K562 (cell line): ENCODE results near the gene PHLDB3. TPM values are rescaled to one million over a fixed set of nuclear protein-coding genes. Genes with fewer than 3 reads are reported as not detected.
A peak's percentile ranks its signal among the peaks of the same experiment; 100 is the strongest.

ENCODE experiments used
- ATAC-seq: fragments of 200-7000 bp; cut with Tn5 transposase; 3 replicates; pipeline ENCODE4 v1.9.1; 2020; ENCODE audit warnings: moderate library complexity
- BruUV-seq: library from RNA; stranded (reverse); fragments of 400-500 nt; replicated peaks from 2 replicates; lab custom pipeline; 2021; lab: Mats Ljungman, UMichigan
- CTCF ChIA-PET: fragments of 300-600 bp; formaldehyde crosslinking; extraction: SDS; loops from one replicate; lab custom pipeline; 2021; ENCODE audit warnings: low intra/inter-chr PET ratio; lab: Yijun Ruan, JAX
- POLR2A ChIA-PET: fragments of 300-600, 350-650 bp; sonication (Branson Sonifier 250); formaldehyde crosslinking; extraction: SDS; loops from one replicate; lab custom pipeline; 2021; ENCODE audit warnings: antibody characterized with exemption, inconsistent platforms; lab: Yijun Ruan, JAX
- DNase-seq, 4 experiments: peaks; one replicate each; pipeline versions ENCODE4 v3.0.0 to v3.0.0-alpha.2; 2011 to 2018; ENCODE audit warnings: low spot score in 3 of 4, mixed read lengths in 3 of 4; ENCODE audit errors: extremely low read depth in 1 of 4
- FAIRE-seq: peaks from 2 replicates; lab custom pipeline; 2011; peaks lifted over from hg19 to GRCh38; lab: Jason Lieb, UNC
- H2AFZ ChIP-seq: 2 replicates; pipeline ENCODE4 v1.6.0; 2011; ENCODE audit warnings: low read depth, low read length, control low read depth, inconsistent platforms
- H3K27ac ChIP-seq: fragments of 200-600 bp; 3 replicates; pipeline ENCODE4 v1.8.0; 2011; ENCODE audit warnings: low read depth, mild to moderate bottlenecking, control low read depth, inconsistent platforms, low read length, moderate library complexity, mixed read lengths; ENCODE audit errors: extremely low read depth
- H3K27me3 ChIP-seq, 2 experiments: fragments of 300-600 bp in 1 of 2; 2 replicates in 1 of 2; 3 replicates in 1 of 2; pipeline versions ENCODE4 v1.6.0 to v1.8.0; 2011; ENCODE audit warnings: inconsistent platforms in 2 of 2, low read length in 2 of 2, mild to moderate bottlenecking in 1 of 2, mixed read lengths in 1 of 2, moderate library complexity in 1 of 2; ENCODE audit not compliant: control insufficient read depth in 2 of 2, insufficient read depth in 2 of 2
- H3K36me3 ChIP-seq: fragments of 300-600 bp; 3 replicates; pipeline ENCODE4 v1.8.0; 2011; ENCODE audit warnings: mild to moderate bottlenecking, low read length, inconsistent platforms; ENCODE audit not compliant: control insufficient read depth, insufficient read depth
- H3K4me1 ChIP-seq, 2 experiments: fragments of 200-600 bp in 1 of 2; replicated peaks in 1 of 2; 2 replicates in 1 of 2; 3 replicates in 1 of 2; pipeline versions ENCODE4 v1.5.1 to v1.8.0; 2011; ENCODE audit warnings: inconsistent platforms in 2 of 2, low read length in 2 of 2, mild to moderate bottlenecking in 1 of 2, mixed read lengths in 1 of 2, moderate library complexity in 1 of 2; ENCODE audit not compliant: control insufficient read depth in 2 of 2, insufficient read depth in 2 of 2
- H3K4me2 ChIP-seq: 2 replicates; pipeline ENCODE4 v1.6.1; 2011; ENCODE audit warnings: low read length, control low read depth, inconsistent platforms, mixed read lengths; ENCODE audit not compliant: insufficient read depth
- H3K4me3 ChIP-seq: fragments of 200-600 bp; sonication (generic), shearing (Covaris generic); 2 replicates; pipeline ENCODE4 v1.5.1; 2016; ENCODE audit warnings: control low read depth, inconsistent platforms
- H3K79me2 ChIP-seq: fragments of 200-600 bp; 3 replicates; pipeline ENCODE4 v1.8.0; 2011; ENCODE audit warnings: low read length, inconsistent platforms; ENCODE audit not compliant: control insufficient read depth, insufficient read depth
- H3K9ac ChIP-seq, 2 experiments: 2 replicates each; pipeline versions ENCODE4 v1.6.0 to v1.6.1; 2011; ENCODE audit warnings: low read depth in 2 of 2, low read length in 2 of 2, control low read depth in 1 of 2, inconsistent platforms in 1 of 2, mild to moderate bottlenecking in 1 of 2, mixed read lengths in 1 of 2; ENCODE audit not compliant: insufficient read depth in 1 of 2
- H3K9me1 ChIP-seq: one replicate; pipeline ENCODE4 v1.6.0; 2011; ENCODE audit warnings: inconsistent platforms, mild to moderate bottlenecking, low read length, moderate library complexity; ENCODE audit not compliant: control insufficient read depth, insufficient read depth
- H3K9me3 ChIP-seq: replicated peaks from 2 replicates; pipeline ENCODE4 v1.5.1; 2011; ENCODE audit warnings: low read depth, low read length, inconsistent platforms; ENCODE audit not compliant: control insufficient read depth, insufficient read depth
- H4K20me1 ChIP-seq: replicated peaks from 2 replicates; pipeline ENCODE4 v1.6.1; 2011; ENCODE audit warnings: low read length, inconsistent platforms, mixed read lengths; ENCODE audit not compliant: control insufficient read depth, insufficient read depth
- FUS ChIP-seq: fragments of 200-400 bp; formaldehyde crosslinking; optimal IDR thresholded peaks from 2 replicates; pipeline ENCODE3; 2017; ENCODE audit warnings: low read depth, low read length
- NR2C1 ChIP-seq, 2 experiments: fragments of 450-650 bp; IDR thresholded peaks; 2 replicates each; pipeline ENCODE4 v1.6.1; 2017; ENCODE audit warnings: mild to moderate bottlenecking in 2 of 2, antibody characterized with exemption in 1 of 2, inconsistent platforms in 1 of 2, missing compliant biosample characterization in 1 of 2, missing genetic modification characterization in 1 of 2
- RHOXF2B ChIP-seq: fragments of 250-450 bp; sonication (Bioruptor Pico); conservative IDR thresholded peaks from 2 replicates; pipeline ENCODE4 v1.5.1; 2021
- WGBS: fragments of 100-300 bp; shearing (Covaris generic); methylation state at CpG from one replicate; pipeline ENCODE4 v1.1.6; 2016; ENCODE audit warnings: low coverage, mixed read lengths; ENCODE audit not compliant: insufficient coverage; ENCODE audit errors: missing lambda C conversion rate; 5-methylcytosine and 5-hydroxymethylcytosine counted together
- in situ Hi-C: fragments of 300-500 bp; cut with MboI; formaldehyde crosslinking; loops from 4 replicates; pipeline ENCODE4 v1.15.0; 2018; ENCODE audit warnings: inconsistent platforms, mixed read lengths
- intact Hi-C: fragments of 100-400 bp; cut with micrococcal nuclease; formaldehyde crosslinking; loops from 2 replicates; pipeline ENCODE4 v1.14.2; 2022
- polyA plus RNA-seq, 8 experiments: library from polyadenylated mRNA; depleted of rRNA in 4 of 8; stranded (reverse) in 5 of 8; unstranded in 3 of 8; fragments of >200 nt; fragmentation: Nextera tagmentation in 2 of 8; fragmentation: Illumina TruSeq in 1 of 8; extraction: Ambion mirVana in 2 of 8; extraction: Trizol in 1 of 8; gene quantifications; 2 replicates each; pipeline versions ENCODE4 v1.2.1 to v1.2.3, GENCODE V29; 2011 to 2014; ENCODE audit warnings: inconsistent platforms in 1 of 8, missing spikeins in 1 of 8
- total RNA-seq, 7 experiments: library from RNA; depleted of rRNA in 6 of 7; stranded (reverse); fragments of >200 nt in 6 of 7; fragmentation: Illumina TruSeq in 2 of 7; extraction: Trizol in 2 of 7; gene quantifications; 2 replicates each; pipeline versions ENCODE4 v1.2.1 to v1.2.3, GENCODE V29; 2011 to 2021; ENCODE audit warnings: low replicate concordance in 1 of 7
- TF ChIP-seq, protein P1 (sequence below): sonication (generic); formaldehyde crosslinking; IDR thresholded peaks from 2 replicates; pipeline ENCODE4 v1.8.0; 2022; ENCODE audit warnings: mild to moderate bottlenecking, low read depth, missing genetic modification reagents
- TF ChIP-seq, protein P2 (sequence below), 2 experiments: fragments of 450-650 bp; IDR thresholded peaks; 2 replicates each; pipeline ENCODE4 v1.6.1; 2016
- TF ChIP-seq, protein P3 (sequence below): fragments of 250-450 bp; sonication (Bioruptor Pico); IDR thresholded peaks from 2 replicates; pipeline ENCODE4 v1.9.0; 2021; ENCODE audit warnings: mild to moderate bottlenecking, inconsistent platforms

Gene PHLDB3
- total and polyA plus RNA-seq, 9 of the 15 experiments (the other 6 are each of a cell fraction or from before 2014, with no cell fraction given): 0.04 to 23.5 (median 3.9) TPM

DNA sequence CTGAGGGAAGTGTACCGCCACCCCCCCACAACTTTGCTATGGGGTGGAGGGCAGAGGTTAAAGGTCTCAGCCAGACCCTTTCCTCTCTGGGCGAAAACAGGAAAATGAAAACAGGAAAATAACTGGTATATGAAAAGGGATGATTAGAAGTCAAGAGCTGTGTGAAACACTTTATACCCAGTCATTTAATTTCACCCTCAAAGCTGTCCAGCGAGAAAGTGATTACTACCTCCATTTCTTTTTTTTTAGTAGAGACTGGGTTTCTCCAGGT lies 575 bp upstream of the PHLDB3 start:
- in situ Hi-C loops: no loop called here
- intact Hi-C loops: no loop called here
- Histone ChIP-seq H3K27ac (no peak overlapping the region), H3K4me2 (peak overlapping the region; percentile 87), H3K9ac (peak overlapping the region in 1 of 2 experiments; percentile 51; a peak in 1 of 4 replicates), H4K20me1 (no peaks in the 10 kb centered on the region), H3K4me3 (no peak overlapping the region), H3K9me3 (no peaks in the 10 kb centered on the region), H2AFZ (peak overlapping the region; percentile 99), H3K36me3 (0 out of 3 replicates have a peak, but pooled peaks cover 2% of the 10 kb centered on the region), H3K79me2 (no peaks in the 10 kb centered on the region), H3K27me3 (no peaks in the 10 kb centered on the region), H3K4me1 (peaks cover 21 to 33% of the 10 kb centered on the region in 2 experiments), H3K9me1 (no peaks in the 10 kb centered on the region)
- TF ChIP-seq RHOXF2B (CRISPR knock-in tag): no peak
- peak; percentile 70 for TF ChIP-seq NR2C1 (IDR thresholded peaks at IDR 0.05)
- TF ChIP-seq NR2C1 (tag; IDR thresholded peaks at IDR 0.05): peak; percentile 43; the same call in 1 of the 2 replicates
- ATAC-seq: no peak
- BruUV-seq: no TSS peak
- CTCF ChIA-PET: no interaction called here
- FAIRE-seq: no peak
- DNase-seq: no peak
- POLR2A ChIA-PET: interaction anchor here (0.6 to 1.2 kb wide), 6 partner anchors 8 to 1742 kb away, joined by 3 to 7 read pairs (median 4); no protein-coding TSS in a partner anchor
- WGBS: 94% methylated on average over 3 of the region's 3 CpGs

DNA sequence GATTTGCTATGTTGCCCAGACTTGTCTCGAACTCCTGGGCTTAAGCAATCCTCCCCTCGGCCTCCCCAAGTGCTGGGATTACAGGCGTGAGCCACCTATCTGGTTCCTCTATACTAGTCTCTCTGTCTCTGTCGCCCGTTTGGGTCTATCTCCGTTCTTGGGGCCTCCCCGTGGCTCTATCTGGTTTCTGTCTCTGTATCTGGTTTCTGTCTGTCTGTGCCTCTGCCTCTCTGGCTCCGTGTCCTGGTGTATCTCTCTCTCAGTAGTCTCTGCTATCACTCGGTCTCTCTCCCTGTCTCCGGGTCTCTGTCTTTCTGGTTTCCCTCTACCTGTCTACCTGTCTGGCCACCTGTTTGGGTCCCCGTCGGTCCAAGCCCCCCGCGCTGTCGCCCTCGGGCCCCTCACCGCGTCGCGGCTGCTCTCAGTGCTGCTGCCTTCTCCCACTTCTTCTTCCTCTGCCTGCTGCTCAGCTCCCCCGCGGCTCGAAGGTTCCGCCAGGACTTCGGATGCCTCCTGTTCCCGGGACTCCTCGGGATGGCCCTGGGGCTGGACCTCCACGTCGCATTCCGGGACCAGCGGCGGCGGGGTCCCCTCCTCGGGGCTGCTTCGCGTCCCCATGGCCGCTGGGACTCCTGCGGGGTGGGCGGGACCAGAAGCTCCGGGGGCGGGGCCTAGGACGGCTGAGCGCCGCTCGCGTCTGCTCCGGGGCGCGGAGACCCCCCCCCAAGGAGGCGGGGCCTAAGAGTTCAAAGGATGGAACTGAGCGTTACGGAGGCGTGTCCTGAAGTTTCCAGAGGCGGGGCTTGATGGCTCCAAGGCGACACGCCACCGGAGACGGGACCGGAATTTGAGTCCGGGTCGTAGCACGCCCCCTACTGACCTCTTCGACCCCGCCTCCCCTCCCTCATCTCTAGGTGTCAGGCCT lies 783 bp downstream of the PHLDB3 start:
- BruUV-seq: no TSS peak
- intact Hi-C loops (loop anchor here (5.0 kb wide), 2 partner anchors 41 to 56 kb away; no protein-coding TSS in a partner anchor), in situ Hi-C loops (no loop called here)
- DNase-seq: peak; percentile 97 to 99 (median 98)
- Histone ChIP-seq H3K9me1 (no peaks in the 10 kb centered on the region), H3K9ac (peak overlapping the region; percentile 77 to 96), H3K79me2 (no peaks in the 10 kb centered on the region), H4K20me1 (no peaks in the 10 kb centered on the region), H2AFZ (peak overlapping the region; percentile 99), H3K27ac (peak overlapping the region; percentile 65), H3K36me3 (0 out of 3 replicates have a peak, but pooled peaks cover 2% of the 10 kb centered on the region), H3K9me3 (no peaks in the 10 kb centered on the region), H3K4me2 (peak overlapping the region; percentile 87), H3K4me1 (peaks cover 21 to 33% of the 10 kb centered on the region in 2 experiments), H3K27me3 (no peaks in the 10 kb centered on the region), H3K4me3 (peak overlapping the region; percentile 70)
- under 1% methylated on average over 32 of the region's 64 CpGs for WGBS
- ATAC-seq: peak; percentile 97
- POLR2A ChIA-PET: interaction anchor here (0.6 to 1.0 kb wide), 6 partner anchors 10 to 173 kb away, joined by 3 to 4 read pairs (median 3); partner anchors contain the start of genes IRGQ and ZNF576
- FAIRE-seq: peak; percentile 91
- CTCF ChIA-PET: interaction anchor here (0.6 to 0.7 kb wide), 2 partner anchors 57 to 63 kb away, joined by 3 to 9 read pairs; no protein-coding TSS in a partner anchor
- TF ChIP-seq, protein P1, sequence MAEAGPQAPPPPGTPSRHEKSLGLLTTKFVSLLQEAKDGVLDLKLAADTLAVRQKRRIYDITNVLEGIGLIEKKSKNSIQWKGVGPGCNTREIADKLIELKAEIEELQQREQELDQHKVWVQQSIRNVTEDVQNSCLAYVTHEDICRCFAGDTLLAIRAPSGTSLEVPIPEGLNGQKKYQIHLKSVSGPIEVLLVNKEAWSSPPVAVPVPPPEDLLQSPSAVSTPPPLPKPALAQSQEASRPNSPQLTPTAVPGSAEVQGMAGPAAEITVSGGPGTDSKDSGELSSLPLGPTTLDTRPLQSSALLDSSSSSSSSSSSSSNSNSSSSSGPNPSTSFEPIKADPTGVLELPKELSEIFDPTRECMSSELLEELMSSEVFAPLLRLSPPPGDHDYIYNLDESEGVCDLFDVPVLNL (CRISPR knock-in tag): no peak
- TF ChIP-seq, protein P2, sequence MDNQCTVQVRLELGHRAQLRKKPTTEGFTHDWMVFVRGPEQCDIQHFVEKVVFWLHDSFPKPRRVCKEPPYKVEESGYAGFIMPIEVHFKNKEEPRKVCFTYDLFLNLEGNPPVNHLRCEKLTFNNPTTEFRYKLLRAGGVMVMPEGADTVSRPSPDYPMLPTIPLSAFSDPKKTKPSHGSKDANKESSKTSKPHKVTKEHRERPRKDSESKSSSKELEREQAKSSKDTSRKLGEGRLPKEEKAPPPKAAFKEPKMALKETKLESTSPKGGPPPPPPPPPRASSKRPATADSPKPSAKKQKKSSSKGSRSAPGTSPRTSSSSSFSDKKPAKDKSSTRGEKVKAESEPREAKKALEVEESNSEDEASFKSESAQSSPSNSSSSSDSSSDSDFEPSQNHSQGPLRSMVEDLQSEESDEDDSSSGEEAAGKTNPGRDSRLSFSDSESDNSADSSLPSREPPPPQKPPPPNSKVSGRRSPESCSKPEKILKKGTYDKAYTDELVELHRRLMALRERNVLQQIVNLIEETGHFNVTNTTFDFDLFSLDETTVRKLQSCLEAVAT (IDR thresholded peaks at IDR 0.05): peak in 1 of 2 experiments; percentile 53; a peak in 1 of 4 replicates
- no peak for TF ChIP-seq FUS
- TF ChIP-seq, protein P3, sequence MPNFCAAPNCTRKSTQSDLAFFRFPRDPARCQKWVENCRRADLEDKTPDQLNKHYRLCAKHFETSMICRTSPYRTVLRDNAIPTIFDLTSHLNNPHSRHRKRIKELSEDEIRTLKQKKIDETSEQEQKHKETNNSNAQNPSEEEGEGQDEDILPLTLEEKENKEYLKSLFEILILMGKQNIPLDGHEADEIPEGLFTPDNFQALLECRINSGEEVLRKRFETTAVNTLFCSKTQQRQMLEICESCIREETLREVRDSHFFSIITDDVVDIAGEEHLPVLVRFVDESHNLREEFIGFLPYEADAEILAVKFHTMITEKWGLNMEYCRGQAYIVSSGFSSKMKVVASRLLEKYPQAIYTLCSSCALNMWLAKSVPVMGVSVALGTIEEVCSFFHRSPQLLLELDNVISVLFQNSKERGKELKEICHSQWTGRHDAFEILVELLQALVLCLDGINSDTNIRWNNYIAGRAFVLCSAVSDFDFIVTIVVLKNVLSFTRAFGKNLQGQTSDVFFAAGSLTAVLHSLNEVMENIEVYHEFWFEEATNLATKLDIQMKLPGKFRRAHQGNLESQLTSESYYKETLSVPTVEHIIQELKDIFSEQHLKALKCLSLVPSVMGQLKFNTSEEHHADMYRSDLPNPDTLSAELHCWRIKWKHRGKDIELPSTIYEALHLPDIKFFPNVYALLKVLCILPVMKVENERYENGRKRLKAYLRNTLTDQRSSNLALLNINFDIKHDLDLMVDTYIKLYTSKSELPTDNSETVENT (CRISPR knock-in tag): no peak
